HG03571 (cell line): ENCODE results near the gene TSR3.

ENCODE experiments used
- ATAC-seq: cut with Tn5 transposase; IDR thresholded peaks from one replicate; pipeline ENCODE4 v1.9.1; 2021; ENCODE audit not compliant: unreplicated experiment

The TSR3 gene

GRCh38 chr16:1355591-1355990, 3.9 kb upstream of the TSR3 start:
- no peak for ATAC-seq

- no peak for ATAC-seq
These were observed 3.3 kb upstream of the TSR3 start for GRCh38 chr16:1354815-1355540.

- ATAC-seq = peak; percentile 8
These were observed 480 bp downstream of the TSR3 start for GRCh38 chr16:1351215-1351581.

GRCh38 chr16:1350691-1351090, 987 bp downstream of the TSR3 start:
- no peak for ATAC-seq

GRCh38 chr16:1349951-1350350, 1.7 kb downstream of the TSR3 start:
- no peak for ATAC-seq

GRCh38 chr16:1349351-1349750, 2.3 kb downstream of the TSR3 start:
- ATAC-seq = no peak

GRCh38 chr16:1348926-1349325, 2.8 kb downstream of the TSR3 start:
- no peak for ATAC-seq

GRCh38 chr16:1348441-1348840, 3.2 kb downstream of the TSR3 start:
- no peak for ATAC-seq

- ATAC-seq = no peak
These were observed 3.7 kb downstream of the TSR3 start for GRCh38 chr16:1347962-1348361.

- no peak for ATAC-seq
These were observed 4.3 kb downstream of the TSR3 start for GRCh38 chr16:1347286-1347855.

- no peak for ATAC-seq
These were observed 5.0 kb downstream of the TSR3 start for GRCh38 chr16:1346422-1347285.

- ATAC-seq = no peak
These were observed 5.8 kb downstream of the TSR3 start for GRCh38 chr16:1345651-1346421.

GRCh38 chr16:1345087-1345486, 6.6 kb downstream of the TSR3 start:
- ATAC-seq = no peak

- ATAC-seq = no peak
These were observed 7.2 kb downstream of the TSR3 start for GRCh38 chr16:1344499-1344898.

- ATAC-seq = peak; percentile 1
These were observed 8.0 kb downstream of the TSR3 start for GRCh38 chr16:1343428-1344242.

- ATAC-seq = peak; percentile 70
These were observed 8.9 kb downstream of the TSR3 start for GRCh38 chr16:1342526-1343427.

GRCh38 chr16:1341495-1342420, 9.9 kb downstream of the TSR3 start:
- ATAC-seq = no peak

GRCh38 chr16:1340730-1341494, 10.8 kb downstream of the TSR3 start:
- ATAC-seq = no peak
